ENCODE data around the gene THSD8.

DNA sequence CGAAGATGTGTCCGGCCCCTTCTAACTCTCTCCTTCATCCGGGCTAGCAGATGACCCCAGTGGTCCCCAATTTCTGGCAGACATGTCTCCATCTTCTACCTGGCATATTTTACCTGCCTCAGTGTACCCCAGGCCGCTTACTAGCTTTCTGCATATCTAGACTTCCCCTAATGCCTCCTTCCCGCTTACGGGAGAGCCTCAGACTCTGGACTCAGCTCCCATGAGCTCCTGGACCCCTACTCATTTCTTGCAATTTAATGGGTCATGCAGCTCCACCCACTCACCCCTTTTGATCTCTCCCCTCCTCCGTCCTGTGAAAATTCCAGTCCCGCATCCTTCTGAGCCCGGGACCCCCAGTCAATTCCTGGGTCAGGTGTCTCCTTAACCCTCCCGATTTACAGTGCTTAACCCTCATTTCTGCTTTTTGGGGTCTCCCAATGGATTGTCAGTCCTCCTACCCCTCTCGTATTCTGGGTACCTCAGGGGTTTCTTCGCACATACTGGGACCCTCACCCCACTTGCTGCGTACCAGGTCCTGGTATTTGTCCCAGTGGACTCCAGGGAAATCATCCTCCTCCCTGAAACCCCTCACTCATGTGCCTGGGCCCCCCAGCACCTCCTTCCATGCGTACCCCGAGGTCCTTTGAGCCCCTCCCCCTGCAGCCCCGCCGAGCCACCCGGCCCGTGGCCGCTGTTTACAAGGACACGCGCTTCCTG, 11.1 kb upstream of the THSD8 start:
- TF ChIP-seq CTCF (IDR thresholded peaks at IDR 0.05) = no peak
- no peak for TF ChIP-seq POLR2A (IDR thresholded peaks at IDR 0.05)
- TF ChIP-seq POLR2AphosphoS5 (IDR thresholded peaks at IDR 0.05) = no peak
- no peak for TF ChIP-seq EP300 (IDR thresholded peaks at IDR 0.05)

All from gastroesophageal sphincter (tissue), 3 donors.